ENCODE data around the gene PARD3.

PARD3 gene

GRCh38 chr10:34235164-34235832 is 579.8 kb downstream of the PARD3 start:
- peak; percentile 41 to 82 for DNase-seq

- no peak for DNase-seq
These were observed 582.6 kb downstream of the PARD3 start for GRCh38 chr10:34232481-34232880.

GRCh38 chr10:34231441-34232180 is 583.5 kb downstream of the PARD3 start:
- no peak for DNase-seq

GRCh38 chr10:34229917-34230316 is 585.2 kb downstream of the PARD3 start:
- no peak for DNase-seq

GRCh38 chr10:34228066-34228465 is 587.0 kb downstream of the PARD3 start:
- peak; percentile 48 to 81 for DNase-seq

GRCh38 chr10:34224639-34225038 is 590.5 kb downstream of the PARD3 start:
- DNase-seq = peak; percentile 18 to 59

- DNase-seq = peak in 1 of 2 experiments; percentile 36
These were observed 591.4 kb downstream of the PARD3 start for GRCh38 chr10:34223658-34224057.

GRCh38 chr10:34222359-34222758 is 592.7 kb downstream of the PARD3 start:
- no peak for DNase-seq

GRCh38 chr10:34219753-34220548 is 595.1 kb downstream of the PARD3 start:
- peak in 1 of 2 experiments; percentile 80 for DNase-seq

GRCh38 chr10:34217524-34217923 is 597.6 kb downstream of the PARD3 start:
- no peak for DNase-seq

- DNase-seq = no peak
These were observed 598.6 kb downstream of the PARD3 start for GRCh38 chr10:34216348-34216945.

- no peak for DNase-seq
These were observed 601.3 kb downstream of the PARD3 start for GRCh38 chr10:34213805-34214197.

- DNase-seq = no peak
These were observed 601.8 kb downstream of the PARD3 start for GRCh38 chr10:34213193-34213804.

- no peak for DNase-seq
These were observed 607.8 kb downstream of the PARD3 start for GRCh38 chr10:34207343-34207742.

- no peak for DNase-seq
These were observed 608.2 kb downstream of the PARD3 start for GRCh38 chr10:34206935-34207268.

- DNase-seq = no peak
These were observed 608.8 kb downstream of the PARD3 start for GRCh38 chr10:34206078-34206934.

- no peak for DNase-seq
These were observed 609.6 kb downstream of the PARD3 start for GRCh38 chr10:34205452-34205851.

- DNase-seq = no peak
These were observed 611.0 kb downstream of the PARD3 start for GRCh38 chr10:34203966-34204630.

- peak in 1 of 2 experiments; percentile 80 for DNase-seq
These were observed 614.7 kb downstream of the PARD3 start for GRCh38 chr10:34200355-34200901.

- peak in 1 of 2 experiments; percentile 12 for DNase-seq
These were observed 616.1 kb downstream of the PARD3 start for GRCh38 chr10:34198953-34199352.

GRCh38 chr10:34196058-34196433 is 619.0 kb downstream of the PARD3 start:
- DNase-seq = no peak
